NCI-H2171 (cell line): ENCODE results near the gene LSM2.
A peak's percentile ranks its signal among the peaks of the same experiment; 100 is the strongest.
"Not testable (repeated sequence)": the region's sequence is repeated elsewhere in the genome, so short reads cannot be mapped to it uniquely, and the experiment has no call there.

ENCODE experiments used
- DNase-seq: peaks from one replicate; lab custom pipeline; 2025; lab: John Stamatoyannopoulos, UW

Gene LSM2

DNA sequence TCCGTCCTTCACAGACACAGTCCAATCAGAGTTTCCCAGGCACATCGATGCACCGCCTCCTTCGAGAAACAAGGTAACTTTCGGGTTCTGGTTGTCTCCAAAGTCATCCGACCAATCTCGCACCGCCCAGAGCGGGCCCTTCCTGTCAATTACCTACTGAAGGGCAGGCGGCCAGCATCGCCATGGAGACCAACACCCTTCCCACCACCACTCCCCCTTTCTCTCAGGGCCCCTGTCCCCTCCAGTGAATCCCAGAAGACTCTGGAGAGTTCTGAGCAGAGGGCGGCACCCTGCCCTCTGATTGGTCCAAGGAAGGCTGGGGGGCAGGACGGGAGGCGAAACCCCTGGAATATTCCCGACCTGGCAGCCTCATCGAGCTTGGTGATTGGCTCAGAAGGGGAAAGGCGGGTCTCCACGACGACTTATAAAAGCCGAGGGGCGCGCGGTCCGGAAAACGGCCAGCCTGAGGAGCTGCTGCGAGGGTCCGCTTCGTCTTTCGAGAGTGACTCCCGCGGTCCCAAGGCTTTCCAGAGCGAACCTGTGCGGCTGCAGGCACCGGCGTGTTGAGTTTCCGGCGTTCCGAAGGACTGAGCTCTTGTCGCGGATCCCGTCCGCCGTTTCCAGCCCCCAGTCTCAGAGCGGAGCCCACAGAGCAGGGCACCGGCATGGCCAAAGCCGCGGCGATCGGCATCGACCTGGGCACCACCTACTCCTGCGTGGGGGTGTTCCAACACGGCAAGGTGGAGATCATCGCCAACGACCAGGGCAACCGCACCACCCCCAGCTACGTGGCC, 20.7 kb upstream of the LSM2 start, which contains the start of gene HSPA1B:
Gene HSPA1B, plus strand, starts transcription at position 453 of the 794 bp plus-strand sequence. Its CDS starts 213 bp downstream, at position 666.
- peak; percentile 100 for DNase-seq

DNA sequence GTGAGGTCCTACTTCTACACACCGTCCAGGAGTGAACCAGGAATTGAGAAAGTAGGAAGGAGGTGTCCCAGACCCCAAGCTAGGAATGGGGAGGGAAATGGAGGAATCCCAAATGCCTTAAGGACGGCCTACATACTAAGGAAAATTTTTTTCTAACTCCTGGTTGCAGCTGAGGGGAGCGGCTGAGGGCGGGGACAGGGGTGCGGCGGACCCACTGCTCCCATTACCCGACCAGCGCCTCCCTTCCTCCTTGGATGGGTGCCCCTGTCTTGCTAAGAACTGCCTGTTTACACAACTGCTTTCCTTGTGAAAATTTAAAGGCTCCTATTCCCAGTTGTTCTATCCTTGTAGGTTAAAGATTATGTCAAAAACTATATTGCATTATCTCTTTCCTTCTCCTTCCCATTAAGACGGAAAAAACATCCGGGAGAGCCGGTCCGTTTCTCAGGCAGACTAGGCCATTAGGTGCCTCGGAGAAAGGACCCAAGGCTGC, 20.1 kb upstream of the LSM2 start:
- DNase-seq: peak; percentile 83

DNA sequence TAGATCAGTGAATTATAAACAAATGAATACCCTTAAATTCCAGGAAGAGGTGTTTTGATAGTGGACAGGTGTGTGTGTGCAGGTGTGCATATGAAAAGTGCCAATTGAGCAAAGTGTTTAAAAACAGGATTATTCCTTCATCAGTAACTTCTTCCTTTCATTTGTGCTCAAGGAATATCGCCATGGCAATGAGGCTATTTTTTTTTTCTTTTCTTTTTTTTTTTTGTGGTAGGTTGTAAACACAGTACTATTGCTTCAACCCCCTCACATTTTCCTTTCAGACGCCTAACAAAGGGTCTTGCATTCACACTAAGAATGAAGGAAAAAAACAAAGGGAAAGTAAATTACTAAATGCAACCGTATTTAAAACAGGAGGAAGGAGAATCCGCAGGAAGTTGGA, 18.8 kb upstream of the LSM2 start:
- DNase-seq: no peak

DNA sequence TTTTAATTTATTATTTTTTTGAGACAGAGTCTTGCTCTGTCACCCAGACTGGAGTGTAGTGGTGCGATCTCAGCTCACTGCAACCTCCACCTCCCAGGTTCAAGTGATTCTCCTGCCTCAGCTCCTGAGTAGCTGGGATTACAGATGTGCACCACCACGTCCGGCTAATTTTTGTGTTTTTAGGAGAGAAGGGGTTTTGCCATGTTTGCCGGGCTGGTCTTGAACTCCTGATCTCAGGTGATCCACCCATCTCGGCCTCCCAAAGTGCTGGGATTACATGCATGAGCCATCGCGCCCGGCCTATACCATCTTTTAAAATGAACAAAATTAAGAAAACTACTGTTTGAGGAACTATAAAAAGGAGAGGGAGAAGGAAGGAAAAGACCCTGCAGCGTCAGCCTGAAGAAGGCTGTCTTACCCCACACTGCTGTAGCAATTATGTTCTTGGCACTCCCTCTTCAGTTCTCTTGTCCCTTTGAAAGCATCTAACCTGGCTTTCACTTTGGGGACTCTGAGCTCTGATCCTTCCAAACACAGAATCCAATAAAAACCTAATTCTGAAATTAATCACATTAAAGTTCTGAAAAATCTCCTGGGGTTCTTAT, 16.9 kb upstream of the LSM2 start:
- DNase-seq: not testable (repeated sequence)

DNA sequence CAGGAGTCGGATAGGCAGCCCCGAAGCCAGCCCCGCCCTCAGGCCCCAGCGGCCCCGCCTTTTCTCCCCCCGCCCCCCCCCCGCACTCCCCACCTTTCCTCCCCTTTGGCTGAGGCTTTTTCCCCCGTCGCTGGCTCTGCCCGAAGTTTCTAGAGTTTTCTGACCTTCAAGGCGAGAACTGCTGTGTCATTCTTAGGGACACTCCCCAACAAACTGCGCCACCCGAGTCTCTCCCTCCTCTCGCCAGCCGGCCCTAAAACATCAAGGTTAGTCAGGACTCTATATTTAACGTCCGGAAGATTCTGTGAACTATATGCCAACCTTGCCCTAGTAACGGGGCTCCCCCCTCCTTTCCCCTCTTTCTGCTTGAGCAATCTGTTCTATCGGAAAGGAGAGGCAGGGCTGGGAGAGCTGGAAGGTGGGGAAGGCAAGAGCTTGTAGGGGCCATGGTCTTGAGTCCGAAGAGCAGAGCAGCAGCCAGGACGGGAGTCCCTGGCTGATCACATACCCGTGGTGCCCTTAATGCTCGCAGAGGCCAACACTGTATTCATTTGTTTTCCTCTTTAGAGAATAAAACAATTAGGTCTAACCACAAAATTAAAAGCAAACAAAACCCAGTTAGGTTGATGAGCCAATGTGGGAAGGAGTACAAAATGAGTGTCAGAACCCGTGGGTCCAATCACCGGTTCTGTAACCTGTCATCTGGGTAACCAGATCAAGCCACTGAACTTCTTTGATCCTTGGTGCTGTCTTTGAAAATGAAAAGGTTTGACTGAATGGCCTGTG, 15.5 kb upstream of the LSM2 start:
- DNase-seq: no peak

DNA sequence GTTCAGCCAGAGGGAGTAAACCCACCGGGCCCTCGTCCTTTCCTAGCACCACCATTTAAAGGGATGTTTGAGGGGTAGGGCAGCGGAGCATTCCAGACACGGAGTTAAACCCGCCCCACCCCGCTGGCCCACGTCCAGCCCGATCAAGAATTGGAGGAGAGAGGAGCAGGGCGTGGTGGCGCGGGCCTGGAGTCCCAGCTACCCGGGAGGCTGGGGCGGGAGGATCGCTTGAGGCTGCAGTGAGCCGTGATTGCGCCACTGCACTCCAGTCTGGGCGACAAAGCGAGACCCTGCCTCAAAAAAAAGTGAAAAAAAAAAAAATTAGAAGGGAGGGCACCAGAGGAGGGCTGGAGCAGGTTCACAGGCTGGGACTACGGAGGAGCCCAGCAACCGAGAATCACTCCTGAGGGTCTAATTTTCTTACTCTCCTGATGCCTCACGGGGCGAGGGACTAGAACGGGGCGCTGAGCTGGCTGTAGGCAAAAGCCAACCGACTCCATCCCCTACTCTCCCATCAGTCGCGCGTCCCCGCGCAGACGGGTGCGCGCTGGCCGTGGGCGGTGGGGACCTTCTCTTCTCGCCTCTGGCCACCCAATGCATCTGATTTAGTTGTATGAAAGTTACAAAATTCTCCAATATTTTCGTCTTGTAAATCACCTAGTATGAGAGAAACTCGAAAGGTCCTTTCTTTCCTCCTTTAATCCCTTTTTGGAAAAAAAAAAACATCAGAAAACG, 14.7 kb upstream of the LSM2 start:
- no peak for DNase-seq

DNA sequence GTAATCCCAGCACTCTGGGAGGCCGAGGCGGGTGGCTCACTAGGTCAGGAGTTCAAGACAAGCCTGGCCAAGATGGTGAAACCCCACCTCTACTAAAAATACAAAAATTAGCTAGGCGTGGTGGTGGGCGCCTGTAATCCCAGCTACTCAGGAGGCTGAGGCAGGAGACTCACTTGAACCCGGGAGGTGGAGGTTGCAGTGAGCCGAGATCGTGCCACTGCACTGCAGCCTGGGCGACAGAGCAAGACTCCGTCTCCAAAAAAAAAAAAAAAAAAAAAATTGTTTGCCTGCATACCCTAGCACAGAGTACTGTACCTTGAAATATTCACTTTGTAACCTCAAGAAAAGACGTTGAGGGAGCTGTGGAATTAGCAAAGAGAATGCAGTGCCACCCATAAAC, 13.6 kb upstream of the LSM2 start:
- DNase-seq: not testable (repeated sequence)

DNA sequence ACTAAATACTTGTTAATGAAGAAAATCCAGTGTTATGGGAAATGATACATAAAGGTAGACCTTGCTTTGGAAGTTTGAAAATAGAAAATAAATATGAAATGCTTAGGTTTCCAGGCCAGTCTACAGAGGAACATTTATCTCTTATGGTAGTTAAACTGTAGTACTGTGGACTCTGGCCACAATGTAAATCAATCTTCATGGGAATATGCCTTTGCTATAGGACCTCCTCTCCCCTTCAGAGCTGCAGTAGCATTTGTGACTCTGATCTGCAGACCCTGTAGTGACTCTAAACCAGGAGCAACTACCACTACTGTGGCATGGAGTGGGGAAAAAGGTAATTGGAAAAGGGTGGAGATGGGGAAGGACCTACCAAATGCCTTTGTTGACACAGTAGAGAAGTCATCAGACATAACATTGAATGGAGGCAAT, 13.1 kb upstream of the LSM2 start:
- no peak for DNase-seq

DNA sequence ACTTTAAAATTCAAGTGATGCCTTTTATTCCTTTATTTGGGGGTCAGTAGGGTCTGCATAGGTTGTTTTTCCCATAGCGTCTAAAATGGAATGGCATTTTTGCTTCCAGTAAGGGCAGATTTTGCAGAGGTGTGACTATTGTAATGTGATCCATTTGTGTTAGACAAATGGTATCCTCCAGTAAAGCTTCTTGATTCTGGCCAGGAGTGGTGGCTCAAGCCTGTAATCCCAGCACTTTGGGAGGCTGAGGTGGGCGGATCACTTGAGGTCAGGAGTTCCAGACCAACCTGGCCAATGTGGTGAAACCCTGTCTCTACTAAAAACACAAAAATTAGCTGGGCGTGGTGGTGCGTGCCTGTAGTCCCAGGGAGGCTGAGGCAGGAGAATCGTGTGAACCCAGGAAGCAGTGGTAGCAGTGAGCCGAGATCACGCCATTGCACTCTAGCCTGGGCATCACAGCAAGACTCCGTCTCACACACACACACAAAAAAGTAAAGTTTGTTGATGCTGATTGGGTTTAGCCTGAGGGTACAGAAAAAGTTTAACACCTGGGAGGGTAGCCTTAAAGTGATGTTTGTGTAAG, 11.3 kb upstream of the LSM2 start:
- DNase-seq: not testable (repeated sequence)

DNA sequence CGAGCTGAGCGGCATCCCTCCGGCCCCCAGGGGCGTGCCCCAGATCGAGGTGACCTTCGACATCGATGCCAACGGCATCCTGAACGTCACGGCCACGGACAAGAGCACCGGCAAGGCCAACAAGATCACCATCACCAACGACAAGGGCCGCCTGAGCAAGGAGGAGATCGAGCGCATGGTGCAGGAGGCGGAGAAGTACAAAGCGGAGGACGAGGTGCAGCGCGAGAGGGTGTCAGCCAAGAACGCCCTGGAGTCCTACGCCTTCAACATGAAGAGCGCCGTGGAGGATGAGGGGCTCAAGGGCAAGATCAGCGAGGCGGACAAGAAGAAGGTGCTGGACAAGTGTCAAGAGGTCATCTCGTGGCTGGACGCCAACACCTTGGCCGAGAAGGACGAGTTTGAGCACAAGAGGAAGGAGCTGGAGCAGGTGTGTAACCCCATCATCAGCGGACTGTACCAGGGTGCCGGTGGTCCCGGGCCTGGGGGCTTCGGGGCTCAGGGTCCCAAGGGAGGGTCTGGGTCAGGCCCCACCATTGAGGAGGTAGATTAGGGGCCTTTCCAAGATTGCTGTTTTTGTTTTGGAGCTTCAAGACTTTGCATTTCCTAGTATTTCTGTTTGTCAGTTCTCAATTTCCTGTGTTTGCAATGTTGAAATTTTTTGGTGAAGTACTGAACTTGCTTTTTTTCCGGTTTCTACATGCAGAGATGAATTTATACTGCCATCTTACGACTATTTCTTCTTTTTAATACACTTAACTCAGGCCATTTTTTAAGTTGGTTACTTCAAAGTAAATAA, 10.6 kb upstream of the LSM2 start:
- DNase-seq: not testable (repeated sequence)

DNA sequence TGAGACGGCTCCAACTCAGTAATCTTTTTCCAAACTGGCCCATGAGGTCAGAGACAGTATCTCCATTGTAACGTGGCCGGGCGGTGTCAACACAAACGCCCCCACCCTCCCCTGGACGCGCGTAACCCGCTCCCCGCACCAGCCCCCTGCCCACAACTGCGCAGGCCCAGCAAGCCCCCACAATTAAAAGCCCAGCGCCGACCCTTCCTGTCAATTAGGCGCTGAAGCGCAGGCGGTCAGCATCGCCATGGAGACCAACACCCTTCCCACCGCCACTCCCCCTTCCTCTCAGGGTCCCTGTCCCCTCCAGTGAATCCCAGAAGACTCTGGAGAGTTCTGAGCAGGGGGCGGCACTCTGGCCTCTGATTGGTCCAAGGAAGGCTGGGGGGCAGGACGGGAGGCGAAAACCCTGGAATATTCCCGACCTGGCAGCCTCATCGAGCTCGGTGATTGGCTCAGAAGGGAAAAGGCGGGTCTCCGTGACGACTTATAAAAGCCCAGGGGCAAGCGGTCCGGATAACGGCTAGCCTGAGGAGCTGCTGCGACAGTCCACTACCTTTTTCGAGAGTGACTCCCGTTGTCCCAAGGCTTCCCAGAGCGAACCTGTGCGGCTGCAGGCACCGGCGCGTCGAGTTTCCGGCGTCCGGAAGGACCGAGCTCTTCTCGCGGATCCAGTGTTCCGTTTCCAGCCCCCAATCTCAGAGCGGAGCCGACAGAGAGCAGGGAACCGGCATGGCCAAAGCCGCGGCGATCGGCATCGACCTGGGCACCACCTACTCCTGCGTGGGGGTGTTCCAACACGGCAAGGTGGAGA, 8.5 kb upstream of the LSM2 start, which contains the start of the genes HSPA1A and HSPA1L:
Gene HSPA1A, plus strand, starts transcription at position 519 of the 814 bp plus-strand sequence. Its CDS starts 214 bp downstream, at position 733.
Gene HSPA1L, minus strand, starts transcription at position 259 of the 814 bp plus-strand sequence. CDS start 3,311 bp downstream, outside the sequence.
- no peak for DNase-seq

DNA sequence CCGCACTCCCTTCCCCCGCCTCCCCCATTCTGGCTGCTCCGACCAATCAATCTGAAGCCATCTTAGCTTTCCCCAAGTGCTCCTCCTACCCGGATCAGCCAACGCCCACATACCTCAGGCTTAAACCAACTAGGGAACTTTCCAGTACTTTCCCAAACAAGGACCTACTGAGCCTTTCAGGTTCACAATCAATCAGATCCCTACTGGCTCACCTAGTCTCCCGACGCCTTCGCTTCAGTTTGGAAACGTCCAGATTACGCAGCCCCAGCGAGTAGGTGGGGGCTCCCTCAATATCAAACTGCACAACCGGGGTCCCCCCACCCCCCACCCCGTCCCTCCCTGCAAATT, 7.9 kb upstream of the LSM2 start:
- no peak for DNase-seq

DNA sequence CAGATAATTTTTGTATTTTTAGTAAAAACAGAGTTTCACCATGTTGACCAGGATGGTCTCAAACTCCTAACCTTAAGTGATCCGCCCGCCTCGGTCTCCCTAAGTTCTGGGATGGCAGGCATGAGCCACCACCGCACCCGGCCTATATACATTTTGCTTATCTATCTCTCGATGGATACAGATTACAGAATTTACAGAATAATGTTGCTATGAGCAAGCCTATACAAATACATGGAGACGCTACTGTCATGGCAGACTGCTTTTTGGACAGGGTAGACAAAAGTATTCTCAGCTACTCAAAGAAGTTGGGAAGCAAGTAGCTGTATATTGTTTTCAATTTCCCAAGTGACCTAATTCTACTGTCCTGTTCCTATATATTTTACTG, 6.7 kb upstream of the LSM2 start:
- DNase-seq: no peak

DNA sequence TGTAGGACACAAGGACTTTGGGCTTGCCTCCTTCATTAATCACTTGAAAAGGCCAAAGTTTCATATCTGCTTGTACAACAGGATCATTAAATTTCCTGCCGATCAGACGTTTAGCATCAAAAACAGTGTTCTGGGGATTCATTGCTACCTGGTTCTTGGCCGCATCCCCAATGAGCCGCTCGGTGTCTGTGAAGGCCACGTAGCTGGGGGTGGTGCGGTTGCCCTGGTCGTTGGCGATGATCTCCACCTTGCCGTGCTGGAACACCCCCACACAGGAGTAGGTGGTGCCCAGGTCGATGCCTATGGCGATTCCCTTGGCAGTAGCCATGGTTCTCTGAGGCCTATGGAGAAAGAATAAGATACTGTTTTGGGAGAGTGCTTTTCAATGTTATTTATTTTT, 4.9 kb upstream of the LSM2 start:
- DNase-seq: no peak

DNA sequence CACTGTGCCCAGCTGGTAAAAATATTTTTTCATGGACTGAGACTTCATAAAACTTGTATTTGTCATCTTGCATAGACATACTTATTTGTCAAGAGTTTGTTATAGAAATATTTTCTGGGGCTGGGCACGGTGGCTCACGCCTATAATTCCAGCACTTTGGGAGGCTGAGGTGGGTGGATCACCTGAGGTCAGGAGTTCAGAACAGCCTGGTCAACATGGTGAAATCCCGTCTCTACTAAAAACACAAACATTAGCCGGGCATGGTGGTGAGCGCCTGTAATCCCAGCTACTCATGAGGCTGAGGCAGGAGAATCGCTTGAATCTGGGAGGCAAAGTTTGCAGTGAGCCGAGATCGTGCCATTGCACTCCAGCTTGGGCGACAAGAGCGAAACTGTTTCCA, 1.8 kb upstream of the LSM2 start:
- DNase-seq: not testable (repeated sequence)

DNA sequence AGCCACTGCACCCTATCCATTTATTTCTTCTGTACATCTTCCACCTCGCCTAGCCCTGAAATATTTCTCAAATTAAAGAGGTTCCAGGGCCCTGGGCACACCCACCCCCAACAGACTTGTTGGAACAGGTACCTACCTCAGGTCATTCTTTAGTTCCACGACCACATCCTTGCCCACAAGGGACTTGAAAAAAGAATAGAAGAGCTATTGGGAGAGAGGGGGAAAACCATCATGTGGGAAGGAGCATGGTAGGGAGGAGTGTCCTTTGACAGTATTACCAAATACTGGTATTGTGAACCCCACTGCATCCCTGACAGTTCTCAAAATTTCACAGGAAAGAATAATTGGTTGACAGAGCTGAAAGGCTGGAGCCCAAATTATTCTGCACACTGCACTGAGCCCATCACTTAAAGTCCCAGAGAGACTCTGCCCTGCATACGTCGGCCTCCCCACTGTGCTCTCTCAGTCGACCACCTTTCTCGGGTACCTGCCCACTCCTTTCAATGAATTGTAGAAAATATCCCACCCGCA, 762 bp downstream of the LSM2 start:
- DNase-seq: no peak

DNA sequence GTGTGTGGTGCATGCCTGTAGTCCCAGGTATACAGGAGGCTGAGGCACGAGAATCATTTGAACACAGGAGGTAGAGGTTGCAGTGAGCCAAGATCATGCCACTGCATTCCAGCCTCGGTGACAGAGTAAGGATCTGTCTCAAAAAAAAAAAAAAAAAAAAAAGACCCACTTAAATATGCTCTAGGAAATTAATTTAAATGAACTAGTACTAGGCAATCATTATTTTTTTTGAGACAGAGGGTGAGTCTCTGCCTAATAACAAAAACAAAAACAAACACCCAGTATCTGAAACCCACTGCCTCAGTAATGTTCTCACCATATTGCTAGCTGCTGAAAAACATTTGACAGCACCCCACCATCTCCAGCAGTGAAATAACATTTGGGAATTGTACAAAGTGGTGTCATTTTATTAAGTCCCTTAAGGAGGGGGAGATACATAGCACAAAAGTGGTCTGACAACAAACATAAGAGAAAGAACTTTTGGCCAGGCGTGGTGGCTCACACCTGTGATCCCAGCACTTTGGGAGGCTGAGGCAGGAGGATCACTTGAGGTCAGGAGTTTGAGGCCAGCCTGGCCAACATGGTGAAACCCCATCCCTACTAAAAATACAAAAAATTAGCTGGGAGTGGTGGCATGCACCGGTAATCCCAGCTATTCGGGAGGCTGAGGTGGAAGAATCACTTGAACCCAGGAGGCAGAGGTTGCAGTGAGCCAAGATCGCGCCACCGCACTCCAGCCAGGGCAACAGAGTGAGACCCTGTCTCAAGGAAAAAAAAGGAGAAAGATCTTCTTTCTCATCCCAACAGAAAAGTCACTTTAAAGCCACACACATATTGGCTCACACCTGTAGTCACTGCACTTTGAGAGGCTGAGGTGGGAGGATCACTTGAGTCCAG, 5.5 kb downstream of the LSM2 start:
- not testable (repeated sequence) for DNase-seq

DNA sequence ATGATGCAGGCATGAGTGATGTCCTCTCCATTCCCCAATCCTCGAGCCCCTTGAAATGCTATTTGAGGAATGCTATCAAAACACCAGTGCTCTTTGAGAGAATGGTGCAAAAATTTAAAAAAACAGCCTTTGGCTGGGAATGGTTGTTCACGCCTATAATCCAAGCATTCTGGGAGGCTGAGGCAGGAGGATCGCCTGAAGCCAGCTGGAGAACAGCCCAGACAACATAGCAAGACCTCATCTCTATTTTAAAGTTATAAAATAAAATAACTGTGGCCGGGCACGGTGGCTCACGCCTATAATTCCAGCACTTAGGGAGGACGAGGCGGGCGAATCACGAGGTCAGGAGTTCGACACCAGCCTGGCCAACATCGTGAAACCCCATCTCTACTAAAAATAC, 7.0 kb downstream of the LSM2 start:
- DNase-seq: no peak
